Activated effector memory CD4-positive, alpha-beta T cell treated with anti-CD3 and anti-CD28 coated beads, Interleukin-2, amount 50 U/mL, for 16 hours (primary cell): ENCODE results near the gene CADPS.

Source experiments
- DNase-seq: peaks from one replicate; pipeline ENCODE4 v3.0.0-alpha.2; 2020

CADPS gene

DNA sequence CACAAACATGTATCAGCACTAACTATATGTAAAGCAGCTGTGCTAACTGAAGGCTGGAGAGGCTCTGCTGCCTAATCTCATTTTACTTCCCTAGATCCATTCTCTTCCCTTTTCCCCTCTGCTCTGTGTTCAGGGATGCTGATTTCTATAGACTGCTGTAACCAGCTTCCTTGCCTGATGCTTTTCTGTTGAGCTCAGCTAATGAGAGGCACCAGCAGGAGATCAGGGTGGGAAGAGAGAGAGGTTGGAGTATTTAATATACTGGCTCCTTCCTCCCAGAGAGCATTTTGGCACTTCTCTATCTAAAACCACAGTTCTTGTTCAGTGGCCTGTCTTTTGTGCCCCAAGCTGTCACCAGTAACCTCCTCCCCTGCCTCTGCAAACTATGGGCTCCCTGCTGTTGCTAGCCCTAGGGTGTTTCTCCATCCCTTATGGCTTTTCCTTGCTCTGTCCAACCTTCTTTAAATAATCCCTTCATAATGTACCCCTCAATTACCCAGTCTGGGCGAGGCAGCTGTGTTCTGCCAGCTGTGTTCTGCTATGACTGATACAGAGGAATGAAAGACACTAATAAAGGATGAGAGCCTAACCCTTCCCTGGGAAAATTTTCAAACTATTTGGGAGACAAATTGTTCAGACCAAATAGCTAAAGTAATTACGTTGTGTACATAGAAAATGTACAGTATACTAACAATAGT, 69.5 kb downstream of the CADPS start:
- no peak for DNase-seq

- DNase-seq, result no peak
These were observed 70.1 kb downstream of the CADPS start for GRCh38 chr3:62805106-62805505.

DNA sequence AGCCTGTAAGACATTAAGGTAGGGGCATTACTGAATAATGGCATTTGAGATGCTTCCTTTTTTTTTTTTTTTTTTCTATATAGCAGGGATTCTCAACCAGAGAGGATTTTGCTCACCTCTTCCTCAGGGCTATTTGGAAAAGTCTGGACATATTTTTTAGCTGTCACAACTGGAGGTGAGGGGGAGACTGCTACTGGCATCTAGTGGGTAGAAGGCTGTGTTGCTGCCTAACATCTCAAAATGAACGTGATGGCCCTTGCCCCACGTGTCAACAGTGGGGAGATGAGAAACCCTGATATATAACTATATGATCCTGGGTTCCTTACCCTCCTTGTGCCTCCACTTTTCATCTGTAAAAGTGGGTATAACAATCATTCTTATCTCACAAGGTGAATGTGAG, 71.9 kb downstream of the CADPS start:
- no peak for DNase-seq

DNA sequence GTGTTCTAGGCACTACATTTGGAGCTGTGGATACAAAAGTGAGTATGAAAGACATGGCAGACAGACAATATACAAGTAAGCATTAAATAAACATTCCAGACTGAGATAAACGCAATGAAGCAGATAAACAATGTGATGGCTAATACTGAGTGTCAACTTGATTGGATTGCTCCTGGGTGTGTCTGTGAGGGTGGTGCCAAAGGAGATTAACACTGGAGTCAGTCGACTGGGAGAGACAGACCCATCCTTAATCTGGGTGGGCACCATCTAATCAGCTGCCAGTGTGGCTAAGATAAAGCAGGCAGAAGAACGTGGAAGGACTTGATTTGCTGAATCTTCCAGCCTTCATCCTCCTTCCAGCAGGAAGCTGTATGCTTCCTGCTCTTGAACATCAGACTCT, 77.2 kb downstream of the CADPS start:
- no peak for DNase-seq

DNA sequence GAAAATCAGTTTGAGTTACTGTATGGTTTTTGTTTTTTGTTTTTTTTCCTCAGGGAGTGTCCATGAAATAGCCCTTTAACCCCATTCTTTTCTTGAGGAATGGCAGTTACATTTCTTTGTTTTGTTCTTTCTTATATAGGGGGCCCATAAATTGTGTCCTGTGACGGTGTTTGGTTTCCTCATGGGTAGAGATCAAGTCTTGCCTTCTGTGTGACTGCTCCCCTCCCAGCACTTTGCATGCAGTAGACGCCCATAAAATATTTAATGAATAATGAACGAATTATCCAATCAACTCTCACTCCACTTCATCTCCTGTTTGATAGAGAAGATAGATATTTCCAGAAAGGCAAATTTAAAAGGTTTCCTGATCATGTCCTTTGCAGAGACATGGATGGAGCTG, 78.1 kb downstream of the CADPS start:
- no peak for DNase-seq

DNA sequence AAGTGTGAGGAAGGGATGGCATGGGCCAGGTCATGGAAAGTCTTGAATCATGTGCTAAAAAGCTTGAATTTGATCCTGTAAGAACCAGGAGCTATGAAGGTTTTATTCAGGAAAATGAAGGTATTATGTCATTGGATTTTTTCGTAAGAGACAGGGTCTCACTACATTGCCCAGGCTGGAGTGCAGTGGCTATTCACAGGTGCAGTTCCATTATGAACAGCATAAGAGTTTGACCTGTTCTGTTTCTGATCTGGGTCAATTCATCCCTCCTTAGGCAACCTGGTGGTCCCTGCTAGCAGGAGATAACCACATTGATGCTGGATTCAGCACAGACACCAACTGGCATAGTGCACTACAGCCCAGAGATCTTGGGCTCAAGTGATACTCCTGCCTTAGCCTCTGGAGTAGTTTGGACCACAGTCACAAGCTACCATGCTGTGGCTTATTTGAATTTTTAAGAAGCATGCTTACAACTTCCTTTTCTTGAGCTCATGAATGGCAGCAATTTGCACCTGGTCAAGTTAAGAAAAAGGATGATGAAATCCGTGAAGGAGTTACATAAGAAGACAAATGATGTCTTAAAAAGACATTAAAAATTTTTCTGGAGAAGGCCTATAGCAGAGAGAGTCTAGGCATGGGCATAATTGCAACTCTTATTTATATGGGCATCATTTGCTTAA, 79.1 kb downstream of the CADPS start:
- no peak for DNase-seq

DNA sequence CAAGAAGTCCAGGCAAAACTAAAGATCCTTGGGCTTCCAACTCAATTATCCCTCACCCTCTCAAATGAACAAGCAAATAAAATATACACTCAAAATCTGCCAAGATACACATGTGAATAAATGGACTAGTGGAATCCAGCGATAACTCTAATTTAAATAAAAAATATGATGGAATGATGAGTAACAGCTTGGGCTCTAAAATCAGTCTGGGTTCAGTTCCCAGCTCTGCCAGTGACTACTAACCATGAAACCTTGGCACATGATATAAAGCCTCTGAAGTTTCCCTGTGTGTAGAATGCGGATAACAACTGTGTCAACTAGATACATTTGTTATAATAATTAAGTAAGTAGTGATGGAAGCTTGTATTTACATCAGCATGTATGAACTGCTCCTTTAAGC, 81.3 kb downstream of the CADPS start:
- no peak for DNase-seq

DNA sequence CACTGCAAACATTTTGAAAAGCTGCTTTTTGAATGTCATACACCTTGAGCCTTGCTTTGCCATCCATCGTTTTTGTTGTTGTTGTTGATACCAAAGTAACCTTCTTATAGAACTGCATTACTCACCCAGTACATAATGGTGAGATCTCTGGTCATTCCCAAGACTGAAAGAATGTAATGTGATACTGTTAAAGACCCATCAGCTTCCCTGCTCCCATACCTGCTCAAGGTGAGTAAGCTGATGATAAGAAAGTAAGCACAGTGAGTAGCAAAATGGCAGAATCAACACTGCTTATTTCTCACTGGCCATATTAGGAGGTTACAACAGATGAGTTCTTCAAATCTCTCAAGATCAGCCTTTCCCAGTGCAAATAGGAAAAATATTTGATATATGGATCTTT, 89.8 kb downstream of the CADPS start:
- no peak for DNase-seq

DNA sequence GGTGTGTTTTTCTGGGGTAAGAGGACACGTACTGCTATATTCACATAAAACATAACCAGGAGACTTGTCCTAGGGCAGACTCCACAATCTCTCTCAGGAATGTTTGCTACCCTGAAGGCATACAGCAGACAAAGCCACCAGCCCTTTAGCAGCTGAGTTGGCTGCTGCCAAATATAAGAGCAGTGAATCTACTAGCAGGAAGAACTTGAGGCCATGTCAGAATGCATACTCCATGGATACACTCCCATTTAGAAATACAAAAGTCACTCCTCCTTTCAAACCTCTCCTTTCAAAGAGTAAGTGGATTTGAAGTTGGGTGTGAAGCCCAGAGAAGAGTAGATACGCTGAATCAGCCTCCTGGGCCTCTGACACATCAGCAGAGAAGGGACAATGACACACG, 94.1 kb downstream of the CADPS start:
- DNase-seq, result no peak

- no peak for DNase-seq
These were observed 97.5 kb downstream of the CADPS start for GRCh38 chr3:62777674-62778073.

- no peak for DNase-seq
These were observed 98.1 kb downstream of the CADPS start for GRCh38 chr3:62777130-62777529.

DNA sequence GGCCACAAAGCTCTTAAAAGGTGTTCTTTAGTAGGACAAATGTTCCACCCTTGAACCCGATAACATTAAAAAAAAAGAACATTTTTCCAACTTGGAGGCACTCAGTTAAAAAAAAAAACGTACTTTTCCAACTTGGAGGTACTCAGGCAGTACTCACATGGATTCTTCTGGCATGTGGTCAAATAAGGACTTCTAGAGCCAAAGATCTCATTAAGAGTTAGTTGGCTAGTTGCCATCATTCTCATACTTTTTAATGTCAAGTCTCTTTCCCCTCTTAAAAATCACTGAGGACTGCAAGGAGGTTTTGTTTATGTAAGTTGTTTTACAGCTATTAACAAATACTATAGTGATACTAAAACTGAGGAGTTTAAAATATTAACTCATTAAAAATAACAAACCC, 101.0 kb downstream of the CADPS start:
- DNase-seq, result no peak

- DNase-seq, result no peak
These were observed 103.7 kb downstream of the CADPS start for GRCh38 chr3:62771331-62772072.

- no peak for DNase-seq
These were observed 106.3 kb downstream of the CADPS start for GRCh38 chr3:62768896-62769295.

DNA sequence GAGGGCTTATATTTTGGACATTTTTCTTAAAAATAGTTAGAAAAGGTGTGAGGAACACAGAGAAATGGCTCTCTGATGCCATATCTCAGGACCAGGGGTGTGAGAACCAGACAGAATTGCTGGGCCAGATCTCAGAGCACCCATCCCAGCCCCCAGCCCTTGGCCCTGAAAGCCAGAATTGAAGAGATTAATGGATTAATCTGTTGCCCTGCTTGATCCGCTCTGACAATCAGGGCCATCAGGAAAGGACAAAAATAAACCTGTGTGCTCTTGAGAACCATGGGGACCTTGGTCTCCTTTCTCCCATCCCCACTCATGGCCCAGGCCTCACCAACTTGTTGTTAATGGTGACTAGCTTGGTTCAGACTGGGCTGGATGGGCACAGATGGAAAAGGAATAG, 113.5 kb downstream of the CADPS start:
- DNase-seq, result no peak

DNA sequence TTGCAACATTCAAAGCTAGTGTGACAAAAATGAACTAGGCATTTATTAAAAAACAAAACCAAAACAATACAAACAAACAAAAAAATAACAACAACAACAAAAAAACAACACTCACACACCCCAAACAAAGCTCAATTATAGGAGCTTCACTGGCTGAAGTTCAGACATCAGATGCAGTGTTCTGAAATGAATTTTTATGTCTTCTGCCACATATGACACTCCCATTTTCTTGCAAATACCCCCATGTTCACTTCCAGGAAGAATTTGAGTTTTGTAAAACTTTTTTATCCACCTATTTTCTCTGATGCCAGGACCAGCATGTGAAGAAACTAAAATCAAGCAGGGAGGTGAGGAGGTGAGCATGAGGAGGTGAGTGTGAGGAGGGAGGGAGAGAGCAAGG, 113.9 kb downstream of the CADPS start:
- no peak for DNase-seq

- DNase-seq, result no peak
These were observed 116.7 kb downstream of the CADPS start for GRCh38 chr3:62758296-62759066.

- DNase-seq, result no peak
These were observed 118.2 kb downstream of the CADPS start for GRCh38 chr3:62757045-62757444.

- DNase-seq, result no peak
These were observed 119.9 kb downstream of the CADPS start for GRCh38 chr3:62755285-62755684.

DNA sequence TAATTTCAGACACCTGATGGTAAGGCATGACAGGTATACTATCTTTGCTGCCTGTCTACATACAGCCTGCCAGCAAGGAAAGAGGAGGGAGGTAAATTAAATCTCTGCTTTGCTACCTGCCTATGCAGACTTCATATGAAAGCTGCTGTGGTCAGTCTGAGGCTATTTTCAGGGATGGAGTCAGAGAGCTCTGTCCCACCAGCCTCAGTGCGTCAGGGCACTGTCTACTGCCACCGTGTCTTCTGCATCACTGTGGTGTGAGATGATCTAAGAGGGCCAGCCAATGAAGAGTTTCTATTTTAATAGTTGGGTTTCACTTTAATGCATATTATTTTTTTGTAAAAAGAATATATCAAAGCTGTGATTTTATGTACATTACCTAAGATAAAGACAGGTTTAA, 125.6 kb downstream of the CADPS start:
- DNase-seq, result no peak

GRCh38 chr3:62749130-62749529, 126.1 kb downstream of the CADPS start:
- DNase-seq, result no peak

GRCh38 chr3:62737449-62737848, 137.8 kb downstream of the CADPS start:
- no peak for DNase-seq

DNA sequence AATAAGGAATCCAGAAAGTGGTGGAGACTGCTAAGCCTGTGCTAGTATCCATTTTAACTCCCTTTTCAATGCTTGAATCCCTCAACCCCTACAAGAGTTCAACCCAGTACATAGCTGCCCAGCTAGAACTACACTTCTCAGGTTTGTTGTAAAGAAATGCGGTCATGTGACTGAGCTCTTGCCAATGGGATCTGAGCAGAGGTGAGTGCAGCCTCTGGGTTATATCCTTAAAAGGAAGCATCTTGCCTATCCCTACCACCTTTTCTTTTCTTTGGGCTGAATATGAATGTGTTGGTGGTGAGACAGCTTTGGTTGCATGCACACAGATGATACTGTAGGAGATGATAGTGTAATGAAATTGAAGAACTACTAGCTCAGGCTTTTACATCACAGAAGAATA, 139.7 kb downstream of the CADPS start:
- no peak for DNase-seq
